HG03103 (cell line): ENCODE measurements around the gene CENATAC.
A peak's percentile ranks its signal among the peaks of the same experiment; 100 is the strongest.
"Not testable (repeated sequence)": the region's sequence is repeated elsewhere in the genome, so short reads cannot be mapped to it uniquely, and the experiment has no call there.

Experiments used
- ATAC-seq: cut with Tn5 transposase; IDR thresholded peaks from one replicate; pipeline ENCODE4 v1.9.1; 2021; ENCODE audit warnings: low read depth; ENCODE audit not compliant: unreplicated experiment

CENATAC gene

GRCh38 chr11:118991486-118992038 is 6.4 kb upstream of the CENATAC start:
- ATAC-seq: not testable (repeated sequence)

DNA sequence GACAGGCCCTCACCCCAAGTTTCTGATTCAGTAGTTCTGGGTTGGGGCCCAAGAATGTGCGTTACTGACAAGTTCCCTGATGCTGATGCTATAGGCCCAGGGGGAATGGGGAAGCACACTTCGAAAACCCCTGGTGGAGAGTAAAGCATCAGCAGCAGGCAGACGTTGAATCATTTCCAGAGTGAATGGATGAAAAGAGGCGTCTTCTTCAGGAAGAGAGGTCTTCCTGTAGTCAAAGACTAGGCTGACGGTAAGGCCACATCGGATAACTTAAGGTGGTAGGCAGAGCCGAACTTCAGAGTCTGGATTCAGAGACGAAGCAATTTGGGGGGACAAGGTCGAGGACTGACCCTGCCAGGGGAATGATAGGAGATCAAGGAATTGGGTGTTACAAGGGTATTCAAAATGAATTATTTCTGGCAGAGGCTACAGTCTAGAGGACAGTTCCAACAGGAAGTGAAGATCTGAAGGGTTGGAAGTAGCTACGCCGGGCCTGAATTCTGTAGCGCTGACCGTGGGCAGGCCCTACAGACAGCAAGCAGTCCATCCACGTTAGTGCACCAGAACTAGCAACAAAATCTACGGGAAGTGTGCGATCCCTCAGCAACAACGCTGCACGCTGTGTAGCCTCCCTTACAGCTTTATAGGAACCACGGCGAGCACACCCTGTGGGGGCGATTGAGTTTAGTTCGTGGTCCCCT is 862 bp upstream of the CENATAC start:
- peak; percentile 8 for ATAC-seq

- ATAC-seq: no peak
These were observed 415 bp downstream of the CENATAC start for GRCh38 chr11:118998388-118998717.

DNA sequence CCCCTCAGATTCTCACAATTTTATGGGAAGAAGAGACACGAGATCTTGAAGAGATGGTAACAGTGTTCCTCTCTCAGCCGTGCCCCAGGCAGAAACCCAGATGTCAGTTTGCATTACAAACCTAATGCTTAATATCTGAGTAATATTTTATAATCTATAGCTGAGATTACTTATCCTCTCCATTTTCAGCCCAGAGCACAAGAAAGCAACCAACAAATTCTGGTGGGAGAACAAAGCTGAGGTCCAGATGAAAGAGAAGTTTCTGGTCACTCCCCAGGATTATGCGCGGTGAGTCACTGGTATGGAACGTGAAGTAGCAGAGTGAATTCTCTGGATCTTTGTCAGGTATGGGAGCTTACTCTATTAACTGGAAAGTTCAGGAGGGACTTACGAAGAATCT is 884 bp downstream of the CENATAC start:
- no peak for ATAC-seq

DNA sequence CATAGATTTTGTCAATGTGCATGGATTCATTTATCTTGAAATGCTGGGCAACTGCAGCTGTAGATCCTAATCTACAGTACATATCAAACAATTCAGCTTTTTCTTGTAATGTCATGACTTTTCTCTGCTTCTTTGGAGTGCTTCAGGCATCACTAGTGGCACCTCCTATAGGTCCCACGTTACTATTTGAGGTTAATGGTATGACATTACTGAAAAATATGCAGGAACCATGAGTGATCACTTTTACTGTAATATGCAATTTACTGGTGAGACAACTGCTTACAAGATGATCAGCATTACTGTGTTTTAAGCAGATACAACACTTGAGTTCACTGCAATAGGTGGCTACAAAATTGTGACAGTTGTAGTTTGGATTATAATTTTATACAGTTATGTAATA is 3.0 kb downstream of the CENATAC start:
- no peak for ATAC-seq

GRCh38 chr11:119006656-119007055 is 8.7 kb downstream of the CENATAC start:
- no peak for ATAC-seq

DNA sequence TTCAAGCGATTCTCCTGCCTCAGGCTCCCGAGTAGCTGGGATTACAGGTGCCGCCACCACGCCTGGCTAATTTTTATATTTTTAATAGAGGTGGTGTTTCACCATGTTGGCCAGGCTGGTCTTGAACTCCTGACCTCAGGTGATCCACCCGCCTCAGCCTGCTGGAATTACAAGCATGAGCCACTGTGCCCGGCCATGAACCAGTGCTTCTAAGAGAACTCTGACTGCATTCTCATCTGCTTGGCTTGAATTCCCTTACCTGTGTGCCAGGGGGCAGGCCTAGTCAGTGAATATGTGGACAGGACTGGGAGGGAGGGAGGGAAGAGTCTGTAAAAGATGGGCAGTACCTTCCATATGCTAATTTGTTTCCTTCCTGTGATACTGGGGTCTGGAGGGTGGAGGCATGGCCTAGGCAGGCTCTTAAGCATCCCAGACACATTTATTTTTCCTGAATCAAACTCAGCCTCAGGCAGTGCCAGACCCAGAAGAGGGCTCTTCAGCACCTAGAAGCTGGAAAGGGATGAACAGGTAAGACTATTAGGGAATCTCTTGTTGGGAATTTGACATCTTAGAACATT is 13.6 kb downstream of the CENATAC start:
- no peak for ATAC-seq

DNA sequence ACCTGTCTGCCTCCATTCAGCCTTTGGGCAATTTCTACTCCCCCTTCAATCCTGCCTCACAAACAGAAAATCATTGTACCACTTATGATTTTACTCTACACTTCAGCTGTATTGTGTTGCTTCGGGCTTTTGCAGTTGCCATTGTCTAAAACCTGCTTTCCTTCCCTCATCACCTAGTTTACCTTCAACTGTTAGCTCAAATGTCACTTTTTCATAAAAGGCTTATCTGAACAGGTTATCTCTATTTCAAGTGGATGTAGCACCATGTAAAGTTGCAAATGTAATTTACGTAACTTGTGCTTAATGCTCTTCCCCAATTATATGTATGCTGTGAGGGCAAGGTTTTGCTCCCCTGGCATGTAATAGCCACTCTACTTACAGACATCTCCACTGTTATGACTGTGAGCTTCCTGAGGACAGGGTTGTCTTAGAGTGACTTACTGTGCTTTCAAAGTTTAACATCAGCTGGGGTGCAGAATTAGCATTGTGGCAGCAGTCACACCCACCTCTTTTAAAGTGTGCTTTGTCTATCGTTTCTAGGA is 14.8 kb downstream of the CENATAC start:
- ATAC-seq: no peak

- no peak for ATAC-seq
These were observed 16.4 kb downstream of the CENATAC start for GRCh38 chr11:119014209-119014924.

DNA sequence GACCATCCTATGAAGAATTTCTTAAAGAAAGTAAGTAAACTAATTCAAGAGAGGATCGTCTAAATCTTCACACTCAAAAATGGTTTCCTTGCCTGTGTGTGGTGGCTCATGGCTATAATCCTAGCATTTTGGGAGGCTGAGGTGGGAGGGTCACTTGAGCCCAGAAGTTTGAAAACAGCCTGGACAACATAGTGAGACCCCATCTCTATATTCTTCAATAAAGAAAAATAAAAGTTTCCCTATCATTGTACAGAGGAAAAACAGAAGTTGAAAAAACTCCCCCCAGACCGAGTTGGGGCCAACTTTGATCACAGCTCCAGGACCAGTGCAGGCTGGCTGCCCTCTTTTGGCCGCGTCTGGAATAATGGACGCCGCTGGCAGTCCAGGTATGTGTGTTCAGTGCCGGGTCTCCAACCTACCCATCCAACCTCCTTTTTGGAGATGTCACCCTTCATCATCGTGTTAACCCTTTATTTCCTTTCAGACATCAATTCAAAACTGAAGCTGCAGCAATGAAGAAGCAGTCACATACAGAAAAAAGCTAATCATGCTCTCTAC is 17.2 kb downstream of the CENATAC start:
- no peak for ATAC-seq

GRCh38 chr11:119016216-119017009 is 18.5 kb downstream of the CENATAC start:
- ATAC-seq: no peak

GRCh38 chr11:119017377-119017776 is 19.4 kb downstream of the CENATAC start:
- not testable (repeated sequence) for ATAC-seq

DNA sequence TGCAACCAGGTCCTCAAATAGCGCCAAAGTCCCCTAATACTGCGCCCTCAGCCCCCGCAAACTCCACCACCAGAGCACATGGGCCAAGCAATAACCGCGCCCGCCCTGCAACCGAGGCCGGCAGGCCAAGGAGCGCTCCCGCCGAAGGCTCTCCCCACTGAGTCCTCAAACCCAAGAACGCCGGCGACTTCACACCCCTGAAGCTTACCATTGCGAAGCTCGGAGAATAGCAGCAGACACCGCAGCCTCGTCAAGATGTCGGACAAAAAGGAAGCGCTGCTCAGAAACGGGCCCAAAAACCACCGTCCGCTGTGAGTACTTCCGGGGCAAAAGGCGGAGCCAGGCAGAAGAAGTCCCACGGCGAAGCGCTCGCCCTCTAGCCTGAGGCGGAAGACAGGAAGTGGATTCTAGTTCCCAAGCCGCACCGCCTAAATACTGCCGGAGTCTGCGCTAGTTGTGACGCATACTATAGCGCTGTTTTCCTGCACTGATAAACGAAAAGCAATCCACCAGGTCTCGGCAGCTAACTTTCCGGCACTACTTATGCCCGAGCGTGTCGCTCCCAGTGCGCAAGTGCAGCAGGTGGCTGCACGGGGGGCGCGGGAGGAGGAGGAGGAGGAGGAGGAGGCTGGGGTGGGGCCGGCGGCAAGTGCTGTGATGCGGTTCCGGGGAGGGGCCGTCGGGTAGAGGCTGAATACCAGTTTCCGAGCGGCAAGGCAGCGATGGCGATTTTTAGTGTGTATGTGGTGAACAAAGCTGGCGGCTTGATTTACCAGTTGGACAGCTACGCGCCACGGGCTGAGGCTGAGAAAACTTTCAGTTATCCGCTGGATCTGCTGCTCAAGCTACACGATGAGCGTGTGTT is 20.4 kb downstream of the CENATAC start, which contains the start of the genes RPS25 and TRAPPC4:
Gene RPS25, minus strand, starts transcription at position 270 of the 865 bp plus-strand sequence. Its CDS starts 59 bp downstream, at position 211.
Gene TRAPPC4, plus strand, starts transcription at position 693 of the 865 bp plus-strand sequence. Its CDS starts 30 bp downstream, at position 723.
- ATAC-seq: peak; percentile 79

- ATAC-seq: no peak
These were observed 22.1 kb downstream of the CENATAC start for GRCh38 chr11:119019996-119020395.

DNA sequence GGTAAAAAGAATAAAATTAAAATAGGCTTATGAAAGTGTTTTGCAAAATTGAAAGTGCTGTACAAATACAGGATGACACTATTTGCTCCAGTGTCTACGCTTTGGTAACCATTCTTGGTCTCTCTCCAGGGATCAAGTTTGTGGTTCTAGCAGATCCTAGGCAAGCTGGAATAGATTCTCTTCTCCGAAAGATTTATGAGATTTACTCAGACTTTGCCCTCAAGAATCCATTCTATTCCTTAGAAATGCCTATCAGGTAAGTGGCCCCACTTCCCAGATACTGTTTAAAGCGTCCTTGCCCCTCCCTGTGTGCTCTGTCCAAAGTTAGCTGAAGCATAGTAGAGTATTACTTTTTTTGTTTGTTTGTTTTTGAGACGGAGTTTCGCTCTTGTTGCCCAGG is 23.7 kb downstream of the CENATAC start:
- no peak for ATAC-seq

GRCh38 chr11:119023741-119024140 is 25.8 kb downstream of the CENATAC start:
- no peak for ATAC-seq

- ATAC-seq: no peak
These were observed 26.6 kb downstream of the CENATAC start for GRCh38 chr11:119024430-119025098.

GRCh38 chr11:119025099-119025473 is 27.1 kb downstream of the CENATAC start:
- no peak for ATAC-seq

- ATAC-seq: no peak
These were observed 27.6 kb downstream of the CENATAC start for GRCh38 chr11:119025541-119025940.
